IPS-20b (cell line): ENCODE measurements around the gene PHTF1.

Experiments used
- H3K27ac ChIP-seq: one replicate; pipeline ENCODE4 v1.5.1; 2013; ENCODE audit warnings: low read length
- H3K27me3 ChIP-seq: 2 replicates; pipeline ENCODE4 v1.6.1; 2013; ENCODE audit warnings: mild to moderate bottlenecking, low read length, inconsistent platforms; ENCODE audit not compliant: insufficient read depth
- H3K36me3 ChIP-seq: 2 replicates; pipeline ENCODE4 v1.6.1; 2013; ENCODE audit warnings: low read depth, mild to moderate bottlenecking, inconsistent platforms, low read length, moderate library complexity; ENCODE audit not compliant: insufficient read depth
- H3K4me1 ChIP-seq: 2 replicates; pipeline ENCODE4 v1.6.1; 2013; ENCODE audit warnings: mild to moderate bottlenecking, control low read depth, inconsistent platforms, low read length, moderate library complexity; ENCODE audit not compliant: insufficient read depth
- H3K4me3 ChIP-seq: 2 replicates; pipeline ENCODE4 v1.5.1; 2013; ENCODE audit warnings: mild to moderate bottlenecking, low read length, inconsistent platforms
- H3K9ac ChIP-seq: 2 replicates; pipeline ENCODE4 v1.6.1; 2013; ENCODE audit warnings: low read depth, mild to moderate bottlenecking, inconsistent platforms, low read length, moderate library complexity
- H3K9me3 ChIP-seq: 2 replicates; pipeline ENCODE4 v1.6.1; 2013; ENCODE audit warnings: mild to moderate bottlenecking, low read depth, low read length, inconsistent platforms; ENCODE audit not compliant: insufficient read depth

PHTF1 gene

GRCh38 chr1:113792471-113792870 is 33.2 kb upstream of the PHTF1 start:
- H3K36me3 ChIP-seq, result peaks cover 24% of the 10 kb centered on the region
- no peak overlapping the region for H3K9ac ChIP-seq
- no peak overlapping the region for H3K27ac ChIP-seq
- H3K4me1 ChIP-seq, result 0 out of 2 replicates have a peak, but pooled peaks cover 4% of the 10 kb centered on the region
- no peak overlapping the region for H3K4me3 ChIP-seq
- H3K27me3 ChIP-seq, result no peaks in the 10 kb centered on the region
- H3K9me3 ChIP-seq, result no peaks in the 10 kb centered on the region

- Histone ChIP-seq H3K4me1 (peaks cover 4% of the 10 kb centered on the region; the same call in 1 of the 2 replicates), H3K9ac (no peak overlapping the region), H3K4me3 (no peak overlapping the region), H3K36me3 (peaks cover 4% of the 10 kb centered on the region; the same call in 1 of the 2 replicates), H3K27me3 (no peaks in the 10 kb centered on the region), H3K9me3 (no peaks in the 10 kb centered on the region), H3K27ac (no peak overlapping the region)
Observed at GRCh38 chr1:113788802-113789201, 29.5 kb upstream of the PHTF1 start.

GRCh38 chr1:113787663-113788062 is 28.4 kb upstream of the PHTF1 start:
- no peak overlapping the region for H3K9ac ChIP-seq
- no peak overlapping the region for H3K4me3 ChIP-seq
- H3K36me3 ChIP-seq, result no peaks in the 10 kb centered on the region
- H3K27me3 ChIP-seq, result no peaks in the 10 kb centered on the region
- H3K27ac ChIP-seq, result no peak overlapping the region
- peaks cover 5% of the 10 kb centered on the region; the same call in 1 of the 2 replicates for H3K4me1 ChIP-seq
- H3K9me3 ChIP-seq, result no peaks in the 10 kb centered on the region

- H3K36me3 ChIP-seq, result no peaks in the 10 kb centered on the region
- no peak overlapping the region for H3K27ac ChIP-seq
- H3K9me3 ChIP-seq, result no peaks in the 10 kb centered on the region
- H3K4me1 ChIP-seq, result peaks cover 13% of the 10 kb centered on the region; the same call in 1 of the 2 replicates
- no peak overlapping the region for H3K9ac ChIP-seq
- H3K27me3 ChIP-seq, result no peaks in the 10 kb centered on the region
- H3K4me3 ChIP-seq, result no peak overlapping the region
Observed at GRCh38 chr1:113786069-113786468, 26.8 kb upstream of the PHTF1 start.

- H3K27me3 ChIP-seq, result no peaks in the 10 kb centered on the region
- H3K9ac ChIP-seq, result no peak overlapping the region
- H3K4me1 ChIP-seq, result peaks cover 16% of the 10 kb centered on the region
- H3K27ac ChIP-seq, result no peak overlapping the region
- no peaks in the 10 kb centered on the region for H3K36me3 ChIP-seq
- no peak overlapping the region for H3K4me3 ChIP-seq
- no peaks in the 10 kb centered on the region for H3K9me3 ChIP-seq
Observed at GRCh38 chr1:113784104-113784779, 25.0 kb upstream of the PHTF1 start.

- H3K4me3 ChIP-seq, result no peak overlapping the region
- no peaks in the 10 kb centered on the region for H3K9me3 ChIP-seq
- no peak overlapping the region for H3K27ac ChIP-seq
- peaks cover 16% of the 10 kb centered on the region for H3K4me1 ChIP-seq
- H3K27me3 ChIP-seq, result no peaks in the 10 kb centered on the region
- no peak overlapping the region for H3K9ac ChIP-seq
- no peaks in the 10 kb centered on the region for H3K36me3 ChIP-seq
Observed at GRCh38 chr1:113783254-113784103, 24.2 kb upstream of the PHTF1 start.

- Histone ChIP-seq H3K9ac (no peak overlapping the region), H3K9me3 (no peaks in the 10 kb centered on the region), H3K4me3 (no peak overlapping the region), H3K4me1 (peaks cover 16% of the 10 kb centered on the region), H3K27ac (no peak overlapping the region), H3K36me3 (no peaks in the 10 kb centered on the region), H3K27me3 (no peaks in the 10 kb centered on the region)
Observed at GRCh38 chr1:113782406-113782805, 23.1 kb upstream of the PHTF1 start.

GRCh38 chr1:113780374-113781146 is 21.3 kb upstream of the PHTF1 start:
- H3K4me3 ChIP-seq, result no peak overlapping the region
- no peak overlapping the region for H3K9ac ChIP-seq
- H3K27ac ChIP-seq, result no peak overlapping the region
- H3K36me3 ChIP-seq, result peaks cover 16% of the 10 kb centered on the region
- no peaks in the 10 kb centered on the region for H3K9me3 ChIP-seq
- H3K27me3 ChIP-seq, result no peaks in the 10 kb centered on the region
- H3K4me1 ChIP-seq, result peaks cover 16% of the 10 kb centered on the region

GRCh38 chr1:113779542-113779941 is 20.3 kb upstream of the PHTF1 start:
- Histone ChIP-seq H3K9me3 (no peaks in the 10 kb centered on the region), H3K36me3 (peaks cover 18% of the 10 kb centered on the region), H3K27ac (no peak overlapping the region), H3K4me3 (no peak overlapping the region), H3K4me1 (peaks cover 16% of the 10 kb centered on the region), H3K27me3 (no peaks in the 10 kb centered on the region), H3K9ac (no peak overlapping the region)

- Histone ChIP-seq H3K27ac (no peak overlapping the region), H3K36me3 (peaks cover 25% of the 10 kb centered on the region), H3K9ac (no peak overlapping the region), H3K9me3 (no peaks in the 10 kb centered on the region), H3K4me1 (peaks cover 11% of the 10 kb centered on the region), H3K27me3 (no peaks in the 10 kb centered on the region), H3K4me3 (no peak overlapping the region)
Observed at GRCh38 chr1:113777561-113777960, 18.3 kb upstream of the PHTF1 start.

GRCh38 chr1:113770031-113770430 is 10.7 kb upstream of the PHTF1 start:
- Histone ChIP-seq H3K36me3 (peaks cover 36% of the 10 kb centered on the region), H3K9ac (no peak overlapping the region), H3K9me3 (no peaks in the 10 kb centered on the region), H3K27ac (no peak overlapping the region), H3K27me3 (no peaks in the 10 kb centered on the region), H3K4me3 (0 out of 2 replicates have a peak overlapping the region, but pooled peaks have one; percentile 12), H3K4me1 (peaks cover 52% of the 10 kb centered on the region)
